Measurements from ENCODE around the gene USP17L18. TPM values are rescaled to one million over a fixed set of nuclear protein-coding genes. Genes with fewer than 3 reads are reported as not detected.
"Not testable (repeated sequence)": the region's sequence is repeated elsewhere in the genome, so short reads cannot be mapped to it uniquely, and the experiment has no call there.

USP17L18 gene
- total RNA-seq, 2 donors from 2014 or later, result not detected

GRCh38 chr4:9262572-9262971 is 14.1 kb downstream of the USP17L18 start, which contains the start of gene USP17L21:
Gene USP17L21 (plus strand): TSS chr4:9262872. CDS start chr4:9262872, 0 bp downstream.
- H3K4me3 Mint-ChIP-seq; H3K36me3 Mint-ChIP-seq (ENCODE audit: low read depth); H3K4me1 Mint-ChIP-seq; H3K27me3 Mint-ChIP-seq; ATAC-seq; H3K9me3 ChIP-seq (ENCODE audit: control insufficient read depth, low read length, poor library complexity, severe bottlenecking); DNase-seq; H3K27ac Mint-ChIP-seq: not testable (repeated sequence)

GRCh38 chr4:9267319-9267718 is 18.9 kb downstream of the USP17L18 start, which contains the start of gene USP17L22:
Gene USP17L22 (plus strand): TSS chr4:9267619. CDS start chr4:9267619, 0 bp downstream.
- H3K36me3 Mint-ChIP-seq (ENCODE audit: low read depth); H3K27ac Mint-ChIP-seq; H3K4me1 Mint-ChIP-seq; ATAC-seq; H3K9me3 ChIP-seq (ENCODE audit: control insufficient read depth, low read length, poor library complexity, severe bottlenecking); H3K27me3 Mint-ChIP-seq; DNase-seq; H3K4me3 Mint-ChIP-seq: not testable (repeated sequence)

- not testable (repeated sequence) for H3K36me3 Mint-ChIP-seq (ENCODE audit: low read depth); ATAC-seq; H3K27me3 Mint-ChIP-seq; H3K27ac Mint-ChIP-seq; H3K9me3 ChIP-seq (ENCODE audit: control insufficient read depth, low read length, poor library complexity, severe bottlenecking); H3K4me1 Mint-ChIP-seq; H3K4me3 Mint-ChIP-seq
- DNase-seq, result peak in 2 of 3 donors; percentile 12 to 28
Measured at GRCh38 chr4:9271719-9272118, 23.3 kb downstream of the USP17L18 start.

Other genes starting within 250 kb of the USP17L18 start
- not detected for gene FAM90A26, start 78.2 kb upstream of the USP17L18 start, total RNA-seq
- gene USP17L10, start 38.0 kb upstream of the USP17L18 start, total RNA-seq, result not detected
- not detected for gene USP17L11, start 33.2 kb upstream of the USP17L18 start, total RNA-seq
- not detected for gene USP17L12, start 28.5 kb upstream of the USP17L18 start, total RNA-seq
- not detected for gene USP17L13, start 23.7 kb upstream of the USP17L18 start, total RNA-seq
- not detected for gene USP17L15, start 14.2 kb upstream of the USP17L18 start, total RNA-seq
- not detected for gene USP17L17, start 4.8 kb upstream of the USP17L18 start, total RNA-seq
- not detected for gene USP17L19, start 4.7 kb downstream of the USP17L18 start, total RNA-seq
- not detected for gene USP17L20, start 9.5 kb downstream of the USP17L18 start, total RNA-seq
- gene USP17L21, start 14.2 kb downstream of the USP17L18 start, total RNA-seq, result not detected
- gene USP17L22, start 19.0 kb downstream of the USP17L18 start, total RNA-seq, result under 1 TPM in 1 of 2 donors, not detected in 1; 0.26 TPM
- not detected for gene USP17L24, start 76.5 kb downstream of the USP17L18 start, total RNA-seq
- not detected for gene USP17L25, start 81.3 kb downstream of the USP17L18 start, total RNA-seq
- gene USP17L26, start 86.0 kb downstream of the USP17L18 start, total RNA-seq, result not detected
- not detected for gene USP17L5, start 90.8 kb downstream of the USP17L18 start, total RNA-seq
- gene USP17L27, start 95.5 kb downstream of the USP17L18 start, total RNA-seq, result not detected
- gene USP17L28, start 100.3 kb downstream of the USP17L18 start, total RNA-seq, result not detected
- gene USP17L29, start 105.0 kb downstream of the USP17L18 start, total RNA-seq, result not detected
- not detected for gene USP17L30, start 114.5 kb downstream of the USP17L18 start, total RNA-seq
- gene DEFB131A, start 195.8 kb downstream of the USP17L18 start, total RNA-seq, result not detected